ENCODE measurements around the gene C1QTNF12.
A peak's percentile ranks its signal among the peaks of the same experiment; 100 is the strongest.

Gene C1QTNF12

GRCh38 chr1:1281533-1282321 is 35.2 kb upstream of the C1QTNF12 start:
- DNase-seq: no peak

GRCh38 chr1:1280782-1281481 is 34.4 kb upstream of the C1QTNF12 start:
- DNase-seq: no peak

DNA sequence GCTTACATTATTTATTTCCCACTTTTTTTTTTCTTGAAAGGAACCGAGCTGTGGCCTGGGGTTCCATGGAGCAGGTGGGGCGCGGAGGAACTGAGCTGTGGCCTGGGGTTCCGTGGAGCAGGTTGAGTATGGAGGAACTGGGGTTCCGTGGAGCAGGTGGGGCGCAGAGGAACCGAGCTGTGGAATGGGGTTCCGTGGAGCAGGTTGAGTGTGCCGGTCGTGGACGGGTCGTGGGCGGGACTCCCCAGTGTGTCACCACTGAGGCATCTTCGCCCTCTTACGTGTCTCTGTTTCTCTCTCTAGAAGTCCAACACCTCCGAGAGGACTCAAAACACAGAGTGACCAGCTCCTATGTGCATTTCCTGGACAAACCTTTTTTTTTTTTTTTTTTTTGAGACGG is 32.5 kb upstream of the C1QTNF12 start:
- DNase-seq: no peak

DNA sequence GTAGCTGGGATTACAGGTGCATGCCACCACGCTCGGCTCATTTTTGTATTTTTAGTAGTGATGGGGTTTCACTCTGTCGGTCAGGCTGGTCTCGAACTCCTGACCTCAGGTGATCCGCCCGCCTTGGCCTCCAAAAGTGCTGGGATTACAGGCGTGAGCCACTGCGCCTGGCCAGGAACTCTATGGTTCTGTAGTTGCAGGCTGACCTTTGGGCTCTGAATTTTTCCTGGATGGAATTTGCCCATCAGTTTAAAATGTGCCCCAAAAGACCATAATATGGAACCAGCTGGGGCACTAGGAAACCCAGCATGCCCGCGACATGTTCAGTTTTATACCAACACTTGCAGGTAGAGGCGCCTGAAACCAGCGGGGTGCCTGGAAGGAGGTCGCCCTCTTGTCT is 32.1 kb upstream of the C1QTNF12 start:
- DNase-seq: no peak

DNA sequence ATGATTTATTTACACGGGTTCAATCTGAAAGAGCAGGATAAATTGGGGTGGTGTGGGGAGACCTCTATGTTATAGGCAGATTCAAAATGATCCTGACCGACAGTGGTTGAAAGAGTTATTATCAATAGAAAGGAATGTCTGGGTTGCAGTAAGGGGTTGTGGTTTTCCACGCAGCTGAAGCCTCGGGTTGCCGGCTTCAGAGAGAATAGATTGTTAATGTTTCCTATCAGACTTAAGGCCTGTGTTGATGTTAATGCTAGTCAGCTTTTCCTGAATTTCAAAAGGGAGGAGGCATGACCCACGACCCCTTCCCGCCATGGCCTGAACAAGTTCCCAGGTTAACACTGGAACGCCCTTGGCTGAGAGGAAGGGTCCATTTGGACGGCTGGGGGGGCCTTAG is 29.3 kb upstream of the C1QTNF12 start:
- DNase-seq: no peak

- DNase-seq: no peak
Observed at GRCh38 chr1:1274931-1275431, 28.5 kb upstream of the C1QTNF12 start.

- DNase-seq: no peak
Observed at GRCh38 chr1:1274299-1274930, 27.9 kb upstream of the C1QTNF12 start.

- DNase-seq: peak; percentile 97
Observed at GRCh38 chr1:1273512-1274298, 27.2 kb upstream of the C1QTNF12 start, which contains the start of gene UBE2J2. Gene UBE2J2 (minus strand): TSS chr1:1273854. CDS start chr1:1267992, 5,862 bp downstream.

DNA sequence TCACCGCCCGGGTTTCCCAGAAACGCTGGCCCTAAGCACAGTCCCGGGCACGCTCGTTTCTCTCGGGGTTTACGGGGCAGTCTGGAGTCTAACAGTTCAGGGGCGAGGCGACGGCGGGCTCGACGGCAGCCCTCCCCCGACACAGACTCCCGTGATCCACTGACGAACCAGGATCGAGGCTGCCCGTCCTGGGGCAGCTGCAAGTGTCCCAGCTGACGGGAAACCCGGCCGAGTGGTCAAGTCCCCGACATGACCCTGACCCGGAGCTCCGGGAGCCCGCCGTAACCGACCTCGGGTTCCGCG is 26.6 kb upstream of the C1QTNF12 start:
- no peak for DNase-seq

DNA sequence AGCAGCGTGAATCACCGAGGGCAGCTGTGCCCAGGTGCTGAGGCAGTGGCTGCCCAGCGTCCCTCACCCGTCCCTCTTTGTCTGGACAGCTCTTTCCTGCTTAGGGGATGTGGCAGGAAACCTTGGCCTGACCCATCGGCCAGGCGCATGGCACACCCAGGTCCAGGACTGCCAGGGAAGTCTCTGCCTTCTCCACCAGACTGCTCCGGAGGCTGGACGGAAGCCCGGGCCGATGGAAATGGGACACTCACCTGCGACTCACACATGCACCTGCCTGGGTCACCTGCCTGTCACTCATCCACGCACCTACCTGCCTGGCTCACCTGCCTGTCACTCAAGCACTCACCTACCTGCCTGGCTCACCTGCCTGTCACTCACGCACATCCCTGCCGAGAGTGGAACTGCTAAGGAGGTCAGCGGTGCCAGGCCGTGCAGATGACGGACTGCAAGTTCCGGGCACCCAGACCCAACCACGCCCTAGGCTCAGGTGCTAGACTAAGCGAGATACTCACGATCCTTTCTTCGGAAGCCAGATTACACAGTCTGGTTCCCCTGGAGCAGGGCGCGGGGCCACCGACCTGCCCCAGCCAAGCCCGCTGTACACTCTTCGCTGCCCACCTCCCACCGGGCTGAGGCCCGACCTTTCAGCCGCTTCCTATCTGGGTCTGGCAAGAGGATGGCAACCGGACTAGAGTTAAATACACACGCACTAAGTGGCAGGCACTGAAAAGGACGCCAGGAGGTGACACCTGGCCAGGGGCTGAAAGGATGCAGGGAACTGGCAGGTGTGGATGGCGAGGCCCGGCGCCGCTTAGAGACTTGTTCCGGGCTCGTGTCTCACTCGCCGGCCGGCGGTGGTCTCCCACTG is 26.1 kb upstream of the C1QTNF12 start:
- DNase-seq: no peak

DNA sequence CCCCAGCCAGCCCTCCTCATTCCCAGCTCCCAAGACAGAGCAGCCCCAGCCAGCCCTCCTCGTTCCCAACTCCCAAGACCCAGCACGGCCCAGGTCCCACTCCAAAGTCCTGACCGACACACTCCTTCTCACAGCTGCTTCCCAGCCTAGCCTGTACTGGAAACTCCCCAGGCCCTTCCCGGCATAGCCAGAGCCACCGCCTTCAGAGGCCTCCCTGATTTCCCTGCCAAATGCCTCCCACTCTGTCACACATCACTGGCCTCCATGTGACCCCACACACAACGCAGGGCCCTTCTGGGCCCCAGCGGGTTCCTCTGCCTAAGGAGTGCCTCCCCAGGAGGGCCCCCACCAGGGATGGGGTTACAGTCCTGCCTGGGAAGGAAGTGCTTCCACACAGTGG is 24.3 kb upstream of the C1QTNF12 start:
- no peak for DNase-seq

DNA sequence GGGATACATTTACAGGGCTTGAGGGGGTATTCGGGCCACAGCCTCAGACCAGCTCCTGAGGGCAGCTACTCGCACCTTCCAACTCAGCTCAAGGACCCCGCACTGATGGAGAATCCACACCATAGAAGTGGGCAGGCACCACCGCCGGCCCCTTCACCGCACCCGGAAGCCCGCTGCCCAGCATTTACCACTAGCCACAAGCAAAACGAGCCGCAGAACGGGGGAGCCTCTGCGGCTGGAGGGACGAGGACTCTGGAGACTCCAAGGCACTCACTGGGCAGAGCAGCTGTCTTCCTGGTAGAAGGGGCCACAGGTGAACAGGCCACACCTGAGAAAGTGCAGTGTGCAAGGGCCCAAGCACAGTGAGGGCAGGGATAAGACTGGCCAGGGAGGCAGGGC is 21.8 kb upstream of the C1QTNF12 start:
- no peak for DNase-seq

DNA sequence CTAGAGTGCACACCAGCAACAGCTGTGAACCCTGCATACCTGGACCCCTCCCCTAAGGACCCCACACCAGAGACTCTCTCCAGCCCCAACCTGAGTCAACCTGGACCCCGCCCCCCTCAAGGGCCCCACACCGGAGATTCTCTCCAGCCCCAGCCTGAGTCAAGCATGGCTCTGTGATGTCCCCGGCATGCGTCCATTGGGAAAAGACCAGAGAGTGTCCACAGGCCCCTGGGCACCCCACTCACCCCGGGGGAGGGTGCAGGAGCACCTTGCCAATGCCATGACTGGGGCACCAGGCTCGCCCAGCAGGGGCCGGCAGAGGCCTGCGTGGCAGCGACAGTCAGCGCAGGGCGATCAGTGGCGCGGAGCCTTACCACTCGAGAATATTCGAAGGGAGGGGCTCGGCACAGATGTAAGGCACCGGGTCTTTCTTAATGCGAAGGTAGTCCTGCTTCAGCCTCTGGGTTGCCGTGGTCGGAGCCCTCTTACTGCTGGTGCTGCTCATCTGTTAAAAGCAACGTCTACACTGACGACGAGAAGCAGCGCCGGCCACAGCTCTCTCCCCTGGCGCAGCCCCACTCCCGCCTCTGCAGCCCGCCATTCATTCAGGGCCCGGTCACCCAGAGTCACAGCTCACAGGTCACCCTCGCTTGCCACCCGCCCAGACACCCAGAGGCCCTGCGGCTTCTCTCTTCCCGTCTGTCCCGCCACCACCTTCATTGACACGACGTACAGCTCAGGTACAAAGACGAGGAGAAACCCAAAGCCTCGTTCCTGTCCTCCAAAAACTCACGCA is 21.2 kb upstream of the C1QTNF12 start:
- DNase-seq: no peak

DNA sequence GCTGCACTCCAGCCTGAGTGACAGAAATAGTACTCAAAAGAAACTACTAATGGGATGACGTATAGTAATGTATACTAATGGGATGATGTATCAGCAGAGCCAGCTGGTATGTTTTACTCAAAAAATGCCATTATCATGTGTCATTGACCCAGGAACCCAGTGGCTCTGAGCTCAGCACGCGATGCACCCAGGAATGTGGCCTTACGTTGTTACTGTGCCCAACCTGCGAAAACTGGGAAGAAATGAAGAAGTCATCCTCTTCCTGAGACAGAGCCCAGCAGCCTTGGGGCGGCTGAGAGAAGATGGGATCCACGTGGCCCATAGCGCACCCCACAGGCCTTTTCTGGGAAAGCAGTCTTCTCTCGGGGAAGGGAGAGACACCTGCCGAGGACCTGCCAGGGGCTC is 18.3 kb upstream of the C1QTNF12 start:
- DNase-seq: no peak

- no peak for DNase-seq
Observed at GRCh38 chr1:1264026-1264425, 17.5 kb upstream of the C1QTNF12 start.

- no peak for DNase-seq
Observed at GRCh38 chr1:1262758-1263157, 16.2 kb upstream of the C1QTNF12 start.

- DNase-seq: no peak
Observed at GRCh38 chr1:1262071-1262470, 15.5 kb upstream of the C1QTNF12 start.

- DNase-seq: no peak
Observed at GRCh38 chr1:1260843-1261560, 14.5 kb upstream of the C1QTNF12 start.

- no peak for DNase-seq
Observed at GRCh38 chr1:1259951-1260600, 13.6 kb upstream of the C1QTNF12 start.

DNA sequence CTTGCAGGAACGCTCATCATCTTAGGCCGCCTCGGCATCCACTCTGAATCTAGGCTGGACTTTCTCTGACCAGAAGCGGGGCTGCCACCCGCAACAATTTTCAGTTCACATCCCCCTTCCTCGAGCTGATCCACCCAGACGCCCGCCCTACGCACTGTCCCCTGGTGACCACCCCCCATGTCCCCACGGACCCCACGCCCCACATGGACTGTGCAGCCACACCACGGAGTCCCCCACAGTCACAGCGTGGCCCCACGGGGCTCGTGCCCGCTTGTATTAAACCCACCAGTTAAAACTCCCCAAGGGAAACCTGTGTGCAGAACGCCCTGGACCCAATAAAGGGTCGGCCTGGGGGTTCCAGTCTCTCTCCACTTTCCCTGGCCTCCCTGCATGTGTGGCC is 13.0 kb upstream of the C1QTNF12 start:
- no peak for DNase-seq
